SK-N-SH treated with all-trans-retinoic acid at 6 μM for 48 hours (cell line): ENCODE measurements around the gene LAMB4.

ENCODE experiments used
- ARNTL ChIP-seq: fragments of 450-650 bp; formaldehyde crosslinking; IDR thresholded peaks from 2 replicates; pipeline ENCODE4 v1.5.0; 2020; ENCODE audit warnings: low read depth, mild to moderate bottlenecking, moderate library complexity, borderline replicate concordance
- ISL1 ChIP-seq: fragments of 250-450 bp; sonication (Bioruptor Pico); IDR thresholded peaks from 2 replicates; pipeline ENCODE4 v2.1.2; 2022; ENCODE audit warnings: mild to moderate bottlenecking, moderate library complexity
- OSR1 ChIP-seq: fragments of 250-450 bp; sonication (Bioruptor Pico); IDR thresholded peaks from 2 replicates; pipeline ENCODE4 v1.8.0; 2022; ENCODE audit warnings: moderate library complexity, mild to moderate bottlenecking, inconsistent platforms
- RARB ChIP-seq: fragments of 250-450 bp; sonication (Bioruptor Pico); IDR thresholded peaks from 2 replicates; pipeline ENCODE4 v1.8.0; 2021; ENCODE audit warnings: mild to moderate bottlenecking, moderate library complexity
- TCF4 ChIP-seq: fragments of 250-450 bp; sonication (Bioruptor Pico); IDR thresholded peaks from 2 replicates; pipeline ENCODE4 v1.8.0; 2021; ENCODE audit warnings: mild to moderate bottlenecking, moderate library complexity, borderline replicate concordance
- ZFP3 ChIP-seq: fragments of 250-450 bp; sonication (Bioruptor Pico); IDR thresholded peaks from 2 replicates; pipeline ENCODE4 v1.5.0; 2020; ENCODE audit warnings: mild to moderate bottlenecking, moderate library complexity
- ZFP30 ChIP-seq: fragments of 450-650 bp; formaldehyde crosslinking; IDR thresholded peaks from 2 replicates; pipeline ENCODE4 v1.5.0; 2022; ENCODE audit warnings: mild to moderate bottlenecking, moderate library complexity
- ZNF565 ChIP-seq: fragments of 450-650 bp; formaldehyde crosslinking; conservative IDR thresholded peaks from 2 replicates; pipeline ENCODE4 v1.5.0; 2020; ENCODE audit warnings: low read depth, mild to moderate bottlenecking, moderate library complexity
- ZNF8 ChIP-seq: fragments of 450-650 bp; formaldehyde crosslinking; IDR thresholded peaks from 2 replicates; pipeline ENCODE4 v1.5.0; 2020; ENCODE audit warnings: mild to moderate bottlenecking, moderate library complexity
- TF ChIP-seq, protein P1 (sequence below): fragments of 250-450 bp; sonication (Bioruptor Pico); IDR thresholded peaks from 2 replicates; pipeline ENCODE4 v1.5.1; 2021; ENCODE audit warnings: mild to moderate bottlenecking, moderate library complexity
- TF ChIP-seq, protein P2 (sequence below): fragments of 250-450 bp; sonication (Bioruptor Pico); IDR thresholded peaks from 2 replicates; pipeline ENCODE4 v1.8.0; 2020; ENCODE audit warnings: mild to moderate bottlenecking, moderate library complexity, borderline replicate concordance
- TF ChIP-seq, protein P3 (sequence below): fragments of 250-450 bp; sonication (Bioruptor Pico); IDR thresholded peaks from 2 replicates; pipeline ENCODE4 v1.5.1; 2020; ENCODE audit warnings: low read depth, mild to moderate bottlenecking, moderate library complexity
- TF ChIP-seq, protein P4 (sequence below): fragments of 250-450 bp; sonication (Bioruptor Pico); IDR thresholded peaks from 2 replicates; pipeline ENCODE4 v1.5.0; 2020; ENCODE audit warnings: mild to moderate bottlenecking, moderate library complexity

DNA sequence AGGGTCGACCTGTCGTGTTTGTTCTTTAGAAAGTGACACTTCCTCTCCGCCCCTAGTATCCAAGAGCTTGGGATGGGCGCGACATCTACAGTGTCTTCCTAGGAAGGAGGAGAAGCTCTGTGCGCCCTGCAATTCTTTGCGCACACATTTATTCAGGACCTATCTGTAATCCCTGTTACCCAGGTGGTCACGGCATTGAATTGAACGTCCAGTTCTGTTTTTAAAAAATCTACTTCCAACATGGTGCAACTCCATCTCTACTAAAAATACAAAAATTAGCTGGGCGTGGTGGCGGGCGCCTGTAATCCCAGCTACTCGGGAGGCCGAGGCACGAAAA lies 126.6 kb downstream of the LAMB4 start:
- TF ChIP-seq, protein P1, sequence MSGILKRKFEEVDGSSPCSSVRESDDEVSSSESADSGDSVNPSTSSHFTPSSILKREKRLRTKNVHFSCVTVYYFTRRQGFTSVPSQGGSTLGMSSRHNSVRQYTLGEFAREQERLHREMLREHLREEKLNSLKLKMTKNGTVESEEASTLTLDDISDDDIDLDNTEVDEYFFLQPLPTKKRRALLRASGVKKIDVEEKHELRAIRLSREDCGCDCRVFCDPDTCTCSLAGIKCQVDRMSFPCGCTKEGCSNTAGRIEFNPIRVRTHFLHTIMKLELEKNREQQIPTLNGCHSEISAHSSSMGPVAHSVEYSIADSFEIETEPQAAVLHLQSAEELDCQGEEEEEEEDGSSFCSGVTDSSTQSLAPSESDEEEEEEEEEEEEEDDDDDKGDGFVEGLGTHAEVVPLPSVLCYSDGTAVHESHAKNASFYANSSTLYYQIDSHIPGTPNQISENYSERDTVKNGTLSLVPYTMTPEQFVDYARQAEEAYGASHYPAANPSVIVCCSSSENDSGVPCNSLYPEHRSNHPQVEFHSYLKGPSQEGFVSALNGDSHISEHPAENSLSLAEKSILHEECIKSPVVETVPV (CRISPR knock-in tag), result no peak
- TF ChIP-seq, protein P2, sequence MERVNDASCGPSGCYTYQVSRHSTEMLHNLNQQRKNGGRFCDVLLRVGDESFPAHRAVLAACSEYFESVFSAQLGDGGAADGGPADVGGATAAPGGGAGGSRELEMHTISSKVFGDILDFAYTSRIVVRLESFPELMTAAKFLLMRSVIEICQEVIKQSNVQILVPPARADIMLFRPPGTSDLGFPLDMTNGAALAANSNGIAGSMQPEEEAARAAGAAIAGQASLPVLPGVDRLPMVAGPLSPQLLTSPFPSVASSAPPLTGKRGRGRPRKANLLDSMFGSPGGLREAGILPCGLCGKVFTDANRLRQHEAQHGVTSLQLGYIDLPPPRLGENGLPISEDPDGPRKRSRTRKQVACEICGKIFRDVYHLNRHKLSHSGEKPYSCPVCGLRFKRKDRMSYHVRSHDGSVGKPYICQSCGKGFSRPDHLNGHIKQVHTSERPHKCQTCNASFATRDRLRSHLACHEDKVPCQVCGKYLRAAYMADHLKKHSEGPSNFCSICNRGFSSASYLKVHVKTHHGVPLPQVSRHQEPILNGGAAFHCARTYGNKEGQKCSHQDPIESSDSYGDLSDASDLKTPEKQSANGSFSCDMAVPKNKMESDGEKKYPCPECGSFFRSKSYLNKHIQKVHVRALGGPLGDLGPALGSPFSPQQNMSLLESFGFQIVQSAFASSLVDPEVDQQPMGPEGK, result no peak
- TF ChIP-seq ZFP3 (CRISPR knock-in tag), result no peak
- TF ChIP-seq, protein P3, sequence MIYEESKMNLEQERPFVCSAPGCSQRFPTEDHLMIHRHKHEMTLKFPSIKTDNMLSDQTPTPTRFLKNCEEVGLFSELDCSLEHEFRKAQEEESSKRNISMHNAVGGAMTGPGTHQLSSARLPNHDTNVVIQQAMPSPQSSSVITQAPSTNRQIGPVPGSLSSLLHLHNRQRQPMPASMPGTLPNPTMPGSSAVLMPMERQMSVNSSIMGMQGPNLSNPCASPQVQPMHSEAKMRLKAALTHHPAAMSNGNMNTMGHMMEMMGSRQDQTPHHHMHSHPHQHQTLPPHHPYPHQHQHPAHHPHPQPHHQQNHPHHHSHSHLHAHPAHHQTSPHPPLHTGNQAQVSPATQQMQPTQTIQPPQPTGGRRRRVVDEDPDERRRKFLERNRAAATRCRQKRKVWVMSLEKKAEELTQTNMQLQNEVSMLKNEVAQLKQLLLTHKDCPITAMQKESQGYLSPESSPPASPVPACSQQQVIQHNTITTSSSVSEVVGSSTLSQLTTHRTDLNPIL, result no peak
- no peak for TF ChIP-seq ARNTL (CRISPR knock-in tag)
- TF ChIP-seq ISL1 (CRISPR knock-in tag), result no peak
- no peak for TF ChIP-seq RARB (CRISPR knock-in tag)
- TF ChIP-seq ZNF8 (CRISPR knock-in tag), result no peak
- TF ChIP-seq, protein P4, sequence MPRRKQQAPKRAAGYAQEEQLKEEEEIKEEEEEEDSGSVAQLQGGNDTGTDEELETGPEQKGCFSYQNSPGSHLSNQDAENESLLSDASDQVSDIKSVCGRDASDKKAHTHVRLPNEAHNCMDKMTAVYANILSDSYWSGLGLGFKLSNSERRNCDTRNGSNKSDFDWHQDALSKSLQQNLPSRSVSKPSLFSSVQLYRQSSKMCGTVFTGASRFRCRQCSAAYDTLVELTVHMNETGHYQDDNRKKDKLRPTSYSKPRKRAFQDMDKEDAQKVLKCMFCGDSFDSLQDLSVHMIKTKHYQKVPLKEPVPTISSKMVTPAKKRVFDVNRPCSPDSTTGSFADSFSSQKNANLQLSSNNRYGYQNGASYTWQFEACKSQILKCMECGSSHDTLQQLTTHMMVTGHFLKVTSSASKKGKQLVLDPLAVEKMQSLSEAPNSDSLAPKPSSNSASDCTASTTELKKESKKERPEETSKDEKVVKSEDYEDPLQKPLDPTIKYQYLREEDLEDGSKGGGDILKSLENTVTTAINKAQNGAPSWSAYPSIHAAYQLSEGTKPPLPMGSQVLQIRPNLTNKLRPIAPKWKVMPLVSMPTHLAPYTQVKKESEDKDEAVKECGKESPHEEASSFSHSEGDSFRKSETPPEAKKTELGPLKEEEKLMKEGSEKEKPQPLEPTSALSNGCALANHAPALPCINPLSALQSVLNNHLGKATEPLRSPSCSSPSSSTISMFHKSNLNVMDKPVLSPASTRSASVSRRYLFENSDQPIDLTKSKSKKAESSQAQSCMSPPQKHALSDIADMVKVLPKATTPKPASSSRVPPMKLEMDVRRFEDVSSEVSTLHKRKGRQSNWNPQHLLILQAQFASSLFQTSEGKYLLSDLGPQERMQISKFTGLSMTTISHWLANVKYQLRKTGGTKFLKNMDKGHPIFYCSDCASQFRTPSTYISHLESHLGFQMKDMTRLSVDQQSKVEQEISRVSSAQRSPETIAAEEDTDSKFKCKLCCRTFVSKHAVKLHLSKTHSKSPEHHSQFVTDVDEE (CRISPR knock-in tag), result no peak
- no peak for TF ChIP-seq ZNF565
- TF ChIP-seq ZFP30 (CRISPR knock-in tag), result no peak
- TF ChIP-seq TCF4 (CRISPR knock-in tag), result no peak
- no peak for TF ChIP-seq OSR1 (CRISPR knock-in tag)
